WERI-Rb-1 (cell line): ENCODE data around the gene PCNT.

Experiments
- DNase-seq: peaks from one replicate; pipeline ENCODE4 v3.0.0-alpha.2; 2020
- H3K27ac ChIP-seq: fragments of 250-450 bp; sonication (Bioruptor Pico); 2 replicates; pipeline ENCODE4 v1.5.1; 2020; ENCODE audit warnings: mild to moderate bottlenecking, moderate library complexity
- H3K27me3 ChIP-seq: fragments of 250-450 bp; sonication (Bioruptor Pico); 2 replicates; pipeline ENCODE4 v1.5.1; 2021; ENCODE audit warnings: mild to moderate bottlenecking, low read depth, moderate library complexity; ENCODE audit not compliant: insufficient read depth, severe bottlenecking
- H3K36me3 ChIP-seq: fragments of 250-450 bp; sonication (Bioruptor Pico); 2 replicates; pipeline ENCODE4 v1.5.1; 2020; ENCODE audit warnings: mild to moderate bottlenecking, moderate library complexity
- H3K4me3 ChIP-seq: 2 replicates; pipeline ENCODE4 v1.5.1; 2011; ENCODE audit warnings: low read depth, mild to moderate bottlenecking, control low read depth, low read length
- H3K9me3 ChIP-seq: fragments of 250-450 bp; sonication (Bioruptor Pico); 2 replicates; pipeline ENCODE4 v1.5.1; 2021; ENCODE audit warnings: mild to moderate bottlenecking, moderate library complexity; ENCODE audit not compliant: severe bottlenecking
- CTCF ChIP-seq: IDR thresholded peaks from 2 replicates; pipeline ENCODE4 v1.5.1; 2011; ENCODE audit warnings: low read depth, mild to moderate bottlenecking, control low read depth, inconsistent platforms, low read length

The PCNT gene

DNA sequence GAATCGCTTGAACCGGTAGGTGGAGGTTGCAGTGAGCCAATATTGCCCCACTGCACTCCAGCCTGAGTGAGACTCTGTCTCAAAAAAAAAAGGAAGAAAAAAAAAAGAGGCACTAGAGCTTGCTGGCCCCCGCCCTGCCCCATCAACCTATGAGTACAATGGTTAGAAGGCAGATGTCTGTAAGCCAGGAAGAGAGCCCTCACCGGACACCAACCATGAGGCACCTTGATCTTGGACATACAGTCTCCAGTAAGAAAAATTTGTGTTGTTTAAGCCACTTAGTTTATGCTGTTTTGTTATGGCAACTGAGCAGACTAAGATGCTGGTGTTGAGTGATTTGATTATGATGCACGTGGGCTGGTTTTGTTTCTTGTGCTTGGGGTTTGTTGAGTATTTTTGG, 168.9 kb downstream of the PCNT start:
- no peak for DNase-seq
- H3K36me3 ChIP-seq: peaks cover 47% of the 10 kb centered on the region
- no peak for TF ChIP-seq CTCF
- H3K27ac ChIP-seq: no peak overlapping the region
- no peaks in the 10 kb centered on the region for H3K27me3 ChIP-seq
- no peaks in the 10 kb centered on the region for H3K9me3 ChIP-seq
- no peak overlapping the region for H3K4me3 ChIP-seq

GRCh38 chr21:46493828-46494227, 169.9 kb downstream of the PCNT start:
- H3K27me3 ChIP-seq: no peaks in the 10 kb centered on the region
- no peaks in the 10 kb centered on the region for H3K9me3 ChIP-seq
- no peak overlapping the region for H3K27ac ChIP-seq
- no peak overlapping the region for H3K4me3 ChIP-seq
- DNase-seq: no peak
- TF ChIP-seq CTCF: no peak
- peaks cover 53% of the 10 kb centered on the region for H3K36me3 ChIP-seq
